Stimulated activated CD8-positive, alpha-beta memory T cell treated with anti-CD3 and anti-CD28 coated beads, Interleukin-4, amount 100 ng/mL, for 48 hours (primary cell): ENCODE measurements around the gene SMCO2.
A peak's percentile ranks its signal among the peaks of the same experiment; 100 is the strongest.

ENCODE experiments used
- DNase-seq: peaks from one replicate; pipeline ENCODE4 v3.0.0-alpha.2; 2020

SMCO2 gene

GRCh38 chr12:27502021-27502435 is 55.5 kb downstream of the SMCO2 start:
- no peak for DNase-seq

DNA sequence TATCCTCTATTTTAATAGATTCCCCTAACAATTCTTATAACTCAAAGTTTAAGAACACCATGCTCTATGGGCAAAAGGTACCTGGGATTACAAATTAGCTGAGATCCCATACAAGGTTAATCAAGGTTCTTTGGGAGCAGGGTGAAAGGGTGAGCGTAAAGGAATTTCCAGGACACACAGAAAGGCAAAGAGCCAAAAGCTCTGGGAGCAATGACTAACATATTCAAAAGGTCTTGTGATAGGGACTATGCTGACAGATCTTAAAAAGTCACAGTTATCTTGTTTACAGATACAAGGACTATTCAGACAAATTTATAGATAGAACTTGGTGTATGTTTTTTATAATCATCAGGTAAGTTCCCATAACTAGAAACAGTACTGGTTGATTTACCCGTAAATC is 58.0 kb downstream of the SMCO2 start:
- no peak for DNase-seq

DNA sequence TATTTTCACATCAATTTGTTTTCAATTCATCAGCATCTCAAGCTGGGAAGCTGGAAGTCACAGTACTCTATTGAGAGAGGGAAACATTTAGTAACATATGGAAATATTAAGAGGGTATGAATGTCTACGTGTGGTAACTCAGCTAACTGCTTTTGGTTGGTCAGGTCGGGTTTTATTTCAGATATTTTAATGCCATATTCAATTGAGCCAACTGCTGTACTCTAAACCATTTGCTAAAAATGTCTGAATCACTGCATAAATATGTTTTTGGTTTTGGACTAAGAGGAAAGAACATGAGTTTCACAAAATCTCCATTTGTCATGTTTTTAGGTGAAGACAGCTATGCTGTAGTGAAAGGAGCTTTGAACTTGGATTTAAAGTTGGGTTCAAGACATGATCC is 58.6 kb downstream of the SMCO2 start:
- DNase-seq, result no peak

- DNase-seq, result no peak
Measured at GRCh38 chr12:27505761-27506160, 59.2 kb downstream of the SMCO2 start.

- DNase-seq, result no peak
Measured at GRCh38 chr12:27506645-27507189, 60.2 kb downstream of the SMCO2 start.

GRCh38 chr12:27508736-27509431 is 62.3 kb downstream of the SMCO2 start:
- no peak for DNase-seq

DNA sequence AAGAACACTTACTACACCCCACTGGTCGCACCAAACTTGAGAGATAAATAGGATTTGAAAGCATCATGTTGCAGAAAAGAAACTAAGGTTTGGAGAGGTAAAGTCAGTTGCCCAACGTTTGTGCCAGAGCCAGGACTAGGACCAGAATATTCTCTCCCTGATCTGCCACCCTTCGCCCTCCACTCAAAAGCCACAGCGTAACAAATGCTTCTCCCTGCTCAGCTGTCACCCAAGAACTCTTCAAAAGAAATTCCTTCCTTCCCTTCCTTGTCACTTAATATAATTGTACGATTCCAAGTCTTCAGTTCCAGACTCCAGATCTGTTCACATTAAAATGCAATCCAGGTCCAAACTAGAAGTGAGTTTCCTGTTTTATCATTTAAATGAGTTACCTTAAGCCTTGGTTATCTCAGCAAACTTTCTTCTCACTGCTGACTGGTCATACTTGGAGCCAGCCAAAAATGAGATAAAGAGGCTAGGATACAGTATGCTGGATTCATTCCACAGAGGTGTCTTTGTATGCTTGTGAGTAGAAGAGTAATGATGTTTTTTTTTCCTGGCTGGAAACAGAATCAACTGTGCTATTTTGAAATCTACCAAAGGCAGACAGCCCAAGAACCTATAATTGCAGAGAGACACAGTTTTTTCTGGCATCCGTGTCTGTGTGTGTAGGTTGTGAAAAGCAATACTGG is 64.6 kb downstream of the SMCO2 start:
- no peak for DNase-seq

- DNase-seq, result no peak
Measured at GRCh38 chr12:27511723-27512045, 65.1 kb downstream of the SMCO2 start.

GRCh38 chr12:27513155-27513824 is 66.8 kb downstream of the SMCO2 start:
- DNase-seq, result no peak

DNA sequence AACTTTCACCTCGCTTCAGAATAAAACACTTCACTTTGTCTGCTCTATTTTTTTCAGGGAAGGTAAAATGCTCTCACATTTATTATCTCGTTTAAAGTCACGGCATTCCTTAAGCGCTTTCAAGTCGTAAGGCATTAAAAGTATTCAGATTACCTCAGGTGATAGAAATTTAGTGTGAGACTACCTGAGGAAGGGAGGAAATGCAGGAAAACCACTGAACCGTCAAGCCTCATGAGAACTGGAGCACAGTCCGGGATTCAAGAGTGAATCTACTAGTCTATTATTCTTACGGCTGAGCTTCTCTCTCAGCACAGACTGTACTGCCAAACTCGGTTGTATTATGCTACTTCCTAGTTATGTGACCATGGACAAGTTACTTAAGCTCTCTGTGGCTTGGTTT is 69.1 kb downstream of the SMCO2 start:
- no peak for DNase-seq

DNA sequence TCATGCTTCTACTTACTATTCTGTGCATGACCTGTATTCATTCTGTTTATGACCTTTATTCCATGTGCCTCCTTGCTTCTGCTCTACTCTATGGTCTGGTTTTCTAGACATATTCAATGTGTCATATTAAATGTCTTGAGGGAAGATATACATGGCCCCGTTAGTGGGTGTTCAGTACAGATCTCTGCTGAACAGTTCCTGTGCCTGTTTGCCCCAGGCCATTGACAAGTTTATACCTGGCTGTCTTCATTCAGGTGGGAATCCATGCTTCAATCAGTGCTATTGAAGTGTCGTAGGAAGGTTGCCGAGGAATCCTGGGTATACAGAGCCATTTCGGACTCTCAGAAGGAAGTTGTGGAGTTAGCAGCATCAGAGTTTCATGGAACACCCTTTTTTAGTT is 70.1 kb downstream of the SMCO2 start:
- DNase-seq, result no peak

GRCh38 chr12:27517546-27517945 is 71.0 kb downstream of the SMCO2 start:
- DNase-seq, result no peak

GRCh38 chr12:27517961-27518665 is 71.6 kb downstream of the SMCO2 start:
- DNase-seq, result no peak

DNA sequence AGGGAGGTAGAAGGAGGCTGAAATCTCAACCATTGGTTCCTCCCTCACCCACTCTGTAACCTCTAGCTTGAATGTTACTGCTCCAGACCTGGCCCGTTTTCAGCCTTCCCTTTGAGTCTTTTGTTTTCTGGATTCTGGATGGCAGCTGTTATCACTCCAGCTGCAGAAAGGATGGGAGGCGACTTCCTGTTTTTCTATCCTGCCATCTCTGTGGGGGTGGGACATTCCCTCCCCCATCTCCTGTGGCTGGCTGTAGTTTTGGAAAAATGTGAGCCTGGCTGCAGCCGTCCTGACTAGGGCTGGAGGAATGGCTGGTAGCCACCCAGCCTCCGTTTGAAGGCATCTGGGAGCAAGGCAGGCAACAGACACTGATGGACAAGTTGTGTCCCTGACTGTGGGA is 74.5 kb downstream of the SMCO2 start:
- DNase-seq, result no peak

DNA sequence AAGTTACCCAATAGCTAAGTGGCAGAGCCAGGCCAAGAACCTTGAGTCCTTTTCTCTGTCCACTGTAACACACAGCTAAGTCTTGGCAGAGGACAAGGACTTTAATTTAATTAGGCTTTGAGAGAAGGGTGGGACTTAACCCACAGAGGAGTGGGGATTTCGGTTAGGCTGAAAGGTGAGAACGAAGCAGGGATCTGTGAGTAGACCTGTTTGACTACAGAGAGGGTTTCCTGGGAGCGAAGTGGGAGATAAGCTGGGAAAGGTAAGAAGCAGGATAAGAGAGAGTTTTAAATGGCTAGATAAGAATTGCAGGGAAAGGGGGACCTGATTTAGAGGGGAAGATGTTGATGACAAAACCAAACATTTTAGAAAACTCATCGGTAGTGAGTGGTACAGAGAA is 75.4 kb downstream of the SMCO2 start:
- DNase-seq, result no peak

- no peak for DNase-seq
Measured at GRCh38 chr12:27523305-27523641, 76.7 kb downstream of the SMCO2 start.

GRCh38 chr12:27523642-27524493 is 77.3 kb downstream of the SMCO2 start, which contains the start of gene PPFIBP1:
Gene PPFIBP1, plus strand, starts transcription at chr12:27524206. Its CDS starts 109,191 bp downstream, at chr12:27633397.
- peak; percentile 100 for DNase-seq

DNA sequence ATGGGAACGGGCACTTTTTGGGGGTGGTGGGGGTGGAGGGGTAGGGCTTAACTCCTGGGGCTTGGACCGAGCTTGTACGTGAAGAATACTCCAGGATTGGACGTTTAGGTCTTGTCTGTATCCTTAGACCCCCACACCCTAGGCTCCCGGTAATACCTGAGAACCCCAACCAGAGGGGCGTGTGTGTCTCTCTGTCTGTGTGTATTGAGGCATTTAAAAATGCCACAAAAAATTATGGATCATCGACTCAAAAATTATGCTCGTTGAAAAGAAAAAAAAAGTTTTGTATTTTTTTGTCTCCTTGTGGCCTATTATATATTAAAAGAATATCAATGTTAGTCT is 77.9 kb downstream of the SMCO2 start:
- no peak for DNase-seq

- no peak for DNase-seq
Measured at GRCh38 chr12:27524839-27525753, 78.6 kb downstream of the SMCO2 start.

- no peak for DNase-seq
Measured at GRCh38 chr12:27527512-27527911, 81.0 kb downstream of the SMCO2 start.

- DNase-seq, result no peak
Measured at GRCh38 chr12:27528788-27529187, 82.3 kb downstream of the SMCO2 start.
